ENCODE results near the gene UCK2.

Gene UCK2

DNA sequence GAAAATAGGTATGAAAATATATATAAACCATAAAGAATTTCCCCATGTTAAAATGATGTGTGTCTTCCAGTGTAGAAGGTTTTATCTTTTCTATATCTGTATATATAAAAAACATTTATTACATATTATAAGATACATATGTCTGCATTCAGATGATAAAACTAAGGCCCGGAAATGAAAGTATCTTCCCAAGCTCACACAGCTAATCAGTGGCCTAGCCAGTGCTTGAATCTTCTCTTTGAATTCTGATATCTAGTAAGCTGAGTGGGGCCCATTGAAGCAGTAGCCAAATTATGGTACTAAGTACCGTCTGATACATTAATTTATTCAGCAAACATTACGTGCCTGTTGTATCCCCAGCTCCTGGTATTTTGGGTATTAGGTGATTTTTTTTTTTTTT, 28.6 kb downstream of the UCK2 start:
- DNase-seq = no peak

DNA sequence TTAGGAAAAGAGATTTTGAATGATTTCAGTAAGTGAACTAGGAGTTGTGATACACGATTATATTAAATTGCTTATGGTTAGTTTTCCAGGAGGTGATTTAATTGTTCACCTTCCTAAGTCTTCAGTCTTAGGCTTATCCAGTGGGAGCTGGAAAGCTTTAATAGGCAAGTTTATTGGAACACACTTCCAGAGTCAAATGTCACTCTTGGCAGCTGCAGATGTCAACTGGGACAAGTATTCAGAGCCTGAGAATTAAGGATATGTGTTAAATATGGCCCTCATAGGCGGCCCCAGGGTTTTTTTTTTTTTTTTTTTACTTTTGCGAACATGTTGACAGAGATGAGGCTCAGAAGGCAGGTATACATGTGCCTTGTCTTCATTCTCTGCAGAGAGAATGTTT, 29.2 kb downstream of the UCK2 start:
- DNase-seq = no peak

GRCh38 chr1:165857046-165857801, 29.8 kb downstream of the UCK2 start:
- DNase-seq = no peak

- peak; percentile 13 for DNase-seq
Observed at GRCh38 chr1:165858364-165858823, 31.0 kb downstream of the UCK2 start.

GRCh38 chr1:165858967-165859845, 31.8 kb downstream of the UCK2 start:
- no peak for DNase-seq

DNA sequence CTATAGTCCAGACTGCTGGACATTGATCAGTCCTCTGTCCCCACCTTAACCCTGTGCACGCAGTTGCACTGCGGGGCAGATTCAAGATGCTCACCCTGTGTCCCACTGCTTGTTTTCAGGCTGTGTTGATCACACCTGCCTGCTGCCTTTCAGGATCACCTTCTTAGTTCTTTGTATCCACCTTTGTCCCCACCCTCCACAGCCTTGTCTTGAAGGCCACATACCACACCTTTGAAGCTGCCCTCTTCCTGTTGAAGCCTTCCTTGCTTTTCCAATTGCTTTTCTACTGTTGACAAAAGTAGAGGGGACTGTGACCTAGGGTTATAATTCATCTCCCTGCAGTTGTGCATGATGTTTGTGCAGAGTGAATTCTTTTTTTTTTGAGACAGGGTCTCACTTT, 32.7 kb downstream of the UCK2 start:
- no peak for DNase-seq

- no peak for DNase-seq
Observed at GRCh38 chr1:165861911-165862310, 34.5 kb downstream of the UCK2 start.

DNA sequence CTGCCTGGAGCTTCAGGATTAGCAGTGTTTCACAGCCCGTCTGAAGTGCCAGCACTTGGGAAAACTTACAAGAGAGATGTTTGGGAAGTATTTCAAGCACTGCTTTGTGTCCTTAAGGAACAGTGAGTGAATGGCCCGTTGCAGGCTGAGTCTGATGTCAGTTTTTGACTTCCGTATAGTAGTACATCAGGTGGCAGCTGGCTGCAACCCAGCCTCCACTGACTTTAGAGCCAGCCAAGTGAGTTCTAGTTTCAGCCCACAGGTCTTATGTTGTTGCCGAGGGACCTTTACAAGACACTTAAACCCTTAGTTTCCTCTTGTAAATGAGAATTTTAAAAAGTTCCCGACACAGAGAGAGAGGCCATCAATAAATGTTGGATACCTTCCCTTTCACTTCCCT, 35.0 kb downstream of the UCK2 start:
- no peak for DNase-seq

- no peak for DNase-seq
Observed at GRCh38 chr1:165863346-165863745, 35.9 kb downstream of the UCK2 start.

- DNase-seq = no peak
Observed at GRCh38 chr1:165865633-165866340, 38.4 kb downstream of the UCK2 start.

DNA sequence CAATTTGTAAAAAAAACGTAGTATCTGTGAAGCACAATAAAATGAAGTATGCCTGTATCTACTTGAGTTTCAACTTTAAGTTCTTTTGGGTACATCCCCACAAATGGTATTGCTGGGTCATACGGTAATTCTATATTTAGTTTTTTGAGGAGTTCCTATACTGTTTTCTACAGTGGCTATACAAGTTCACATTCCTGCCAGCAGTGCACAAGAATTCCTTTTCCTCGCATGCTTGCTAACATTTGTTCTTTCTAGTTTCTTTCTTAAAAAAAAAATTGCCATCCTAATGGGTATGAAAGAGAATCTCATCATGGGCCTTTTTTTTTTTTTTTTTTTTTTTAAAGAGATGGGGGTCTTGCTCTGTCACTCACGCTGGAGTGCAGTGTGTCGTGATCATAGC, 41.9 kb downstream of the UCK2 start:
- no peak for DNase-seq

GRCh38 chr1:165871311-165872067, 44.1 kb downstream of the UCK2 start:
- peak; percentile 17 for DNase-seq

- DNase-seq = no peak
Observed at GRCh38 chr1:165873481-165873880, 46.1 kb downstream of the UCK2 start.

GRCh38 chr1:165874643-165875042, 47.2 kb downstream of the UCK2 start:
- DNase-seq = no peak

- DNase-seq = no peak
Observed at GRCh38 chr1:165875171-165875570, 47.8 kb downstream of the UCK2 start.

DNA sequence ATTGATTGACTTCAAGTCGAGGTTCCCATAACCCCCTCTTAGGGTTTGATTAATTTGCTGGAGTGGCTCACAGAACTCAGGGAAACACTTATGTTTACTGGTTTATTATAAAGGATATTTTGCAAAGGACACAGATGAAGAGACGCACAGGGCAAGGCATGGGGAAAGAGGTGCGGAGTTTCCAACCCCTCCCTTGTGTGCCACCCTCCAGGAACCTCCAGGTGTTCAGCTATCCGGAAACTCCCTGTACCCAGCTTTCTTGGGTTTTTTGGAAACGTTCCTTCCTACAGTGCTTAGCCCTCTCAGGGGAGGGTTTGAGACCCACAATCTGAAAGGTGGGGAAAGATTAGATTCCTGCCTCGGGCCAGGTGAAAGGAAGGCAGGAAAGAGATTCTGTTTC, 48.2 kb downstream of the UCK2 start:
- DNase-seq = no peak

GRCh38 chr1:165876121-165876520, 48.7 kb downstream of the UCK2 start:
- no peak for DNase-seq

DNA sequence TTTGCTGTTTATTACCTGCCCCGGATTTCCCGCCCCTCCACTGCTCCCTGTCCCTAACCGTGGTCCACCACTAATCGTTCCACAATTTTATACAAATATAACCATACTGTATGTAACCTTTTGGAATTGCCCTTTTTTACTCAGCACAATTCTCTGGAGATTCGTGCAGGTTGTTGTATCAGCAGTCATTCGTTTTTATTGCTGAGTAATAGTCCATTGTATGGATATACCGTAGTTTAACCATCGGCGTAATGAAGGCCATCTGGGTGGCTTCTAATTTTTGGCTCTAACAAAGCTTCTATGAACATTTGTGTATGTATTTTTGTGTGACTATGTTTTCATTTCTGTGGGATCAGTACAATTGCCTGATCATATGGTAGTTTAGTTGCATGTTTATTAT, 50.0 kb downstream of the UCK2 start:
- DNase-seq = no peak

DNA sequence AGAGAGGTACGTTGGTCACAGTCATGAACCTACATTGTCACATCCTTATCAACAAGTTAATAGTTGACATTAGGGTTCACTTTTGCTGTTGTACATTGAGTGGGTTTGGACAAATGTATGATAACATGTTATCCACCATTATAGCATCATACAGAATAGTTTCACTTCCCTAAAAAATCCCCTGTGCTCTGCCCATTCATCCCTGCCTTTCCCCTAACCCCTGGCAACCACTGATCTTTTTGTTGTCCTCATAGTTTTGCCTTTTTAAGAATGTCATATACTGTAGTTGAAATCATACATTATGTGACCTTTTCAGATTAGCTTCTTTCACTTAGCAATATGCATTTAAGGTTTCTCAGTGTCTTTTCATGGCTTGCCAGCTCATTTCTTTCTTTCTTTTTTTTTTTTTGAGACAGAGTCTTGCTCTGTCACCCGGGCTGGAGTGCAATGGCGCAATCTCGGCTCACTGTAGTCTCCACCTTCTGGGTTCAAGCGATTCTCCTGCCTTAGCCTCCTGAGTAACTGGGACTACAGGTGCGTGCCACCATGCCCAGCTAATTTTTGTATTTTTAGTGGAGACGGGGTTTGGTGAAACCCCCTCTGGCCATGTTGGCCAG, 50.6 kb downstream of the UCK2 start:
- DNase-seq = no peak

DNA sequence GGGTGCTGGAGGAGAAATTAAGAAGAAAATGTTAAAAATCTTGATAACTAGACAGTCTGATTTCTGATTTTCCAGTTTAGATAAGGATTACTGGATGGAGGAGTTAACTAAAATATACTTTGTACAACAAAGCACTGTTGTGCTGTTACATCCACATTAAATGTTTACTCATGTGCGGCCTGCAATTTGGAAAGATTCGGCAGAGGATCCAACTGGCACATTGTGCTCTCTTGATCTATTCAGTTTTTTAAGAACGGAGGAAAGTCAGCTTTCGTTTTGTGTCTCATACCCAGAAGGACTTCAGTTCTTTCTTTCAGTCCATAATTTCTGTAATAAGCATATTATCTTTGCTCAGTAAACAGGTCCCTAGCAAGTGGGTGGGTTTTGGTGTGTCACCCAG, 52.5 kb downstream of the UCK2 start:
- no peak for DNase-seq

DNA sequence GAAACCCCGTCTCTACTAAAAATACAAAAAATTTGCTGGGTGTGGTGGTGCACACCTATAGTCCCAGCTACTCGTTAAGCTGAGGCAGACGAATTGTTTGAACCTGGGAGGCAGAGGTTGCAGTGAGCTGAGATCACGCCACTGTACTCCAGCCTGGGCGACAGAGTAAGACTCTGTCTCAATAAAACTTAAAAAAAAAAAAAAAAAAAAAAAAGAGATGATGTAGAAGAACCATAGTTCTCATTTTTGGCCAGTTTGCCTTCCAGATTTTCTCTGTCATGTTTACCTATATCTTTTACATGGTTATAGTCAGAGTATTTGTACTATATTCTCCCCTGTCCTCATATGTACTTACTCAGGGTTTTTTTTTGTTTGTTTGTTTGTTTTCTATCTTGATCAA, 53.6 kb downstream of the UCK2 start:
- no peak for DNase-seq

- no peak for DNase-seq
Observed at GRCh38 chr1:165882168-165882837, 54.9 kb downstream of the UCK2 start.
